IPS DF 4.7 (cell line): ENCODE measurements around the gene FAM89B.

Source experiments
- DNase-seq: peaks from one replicate; pipeline ENCODE4 v3.0.0-alpha.2; 2013; ENCODE audit warnings: low spot score; ENCODE audit errors: extremely low read depth

Gene FAM89B

DNA sequence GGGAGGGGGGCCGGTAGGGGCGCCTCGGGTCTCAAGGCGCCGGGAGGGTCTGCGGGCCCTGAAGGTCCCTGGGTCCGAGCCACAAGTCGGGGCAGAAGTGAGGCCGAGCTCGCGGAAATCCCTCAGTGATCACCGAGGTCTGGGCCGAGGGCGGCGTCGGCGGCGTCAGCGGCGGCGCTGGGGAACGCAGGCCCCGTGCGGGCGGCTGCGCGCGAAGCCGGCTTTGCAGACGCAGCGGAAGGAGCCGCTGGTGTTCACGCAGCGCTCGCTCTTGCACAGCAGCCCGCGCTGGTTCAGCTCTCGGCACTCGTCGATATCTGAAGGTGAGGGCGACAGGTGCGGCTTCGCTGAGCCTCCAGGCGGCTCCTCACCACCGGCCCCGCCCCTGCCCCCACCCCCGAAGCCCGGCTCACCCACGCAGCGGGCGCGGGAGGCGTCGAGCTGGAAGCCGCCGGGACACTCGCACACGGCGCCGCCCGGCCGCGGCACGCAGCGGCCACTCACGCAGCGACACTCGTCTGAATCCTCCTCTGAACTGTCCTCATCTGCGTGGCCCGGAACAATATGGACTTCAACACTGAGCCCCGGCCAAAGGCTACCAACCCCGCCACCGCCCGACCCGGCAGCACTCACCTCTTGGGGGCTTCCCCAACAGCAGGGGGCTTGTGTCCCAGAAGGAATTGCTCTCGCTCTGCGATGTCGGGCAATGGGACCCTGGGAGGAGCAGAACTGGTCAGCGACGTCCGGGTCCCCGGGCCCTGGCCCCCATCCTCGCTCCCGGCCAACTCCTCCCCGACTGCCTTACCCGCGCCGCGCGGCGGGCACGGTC, 33.2 kb upstream of the FAM89B start:
- no peak for DNase-seq

DNA sequence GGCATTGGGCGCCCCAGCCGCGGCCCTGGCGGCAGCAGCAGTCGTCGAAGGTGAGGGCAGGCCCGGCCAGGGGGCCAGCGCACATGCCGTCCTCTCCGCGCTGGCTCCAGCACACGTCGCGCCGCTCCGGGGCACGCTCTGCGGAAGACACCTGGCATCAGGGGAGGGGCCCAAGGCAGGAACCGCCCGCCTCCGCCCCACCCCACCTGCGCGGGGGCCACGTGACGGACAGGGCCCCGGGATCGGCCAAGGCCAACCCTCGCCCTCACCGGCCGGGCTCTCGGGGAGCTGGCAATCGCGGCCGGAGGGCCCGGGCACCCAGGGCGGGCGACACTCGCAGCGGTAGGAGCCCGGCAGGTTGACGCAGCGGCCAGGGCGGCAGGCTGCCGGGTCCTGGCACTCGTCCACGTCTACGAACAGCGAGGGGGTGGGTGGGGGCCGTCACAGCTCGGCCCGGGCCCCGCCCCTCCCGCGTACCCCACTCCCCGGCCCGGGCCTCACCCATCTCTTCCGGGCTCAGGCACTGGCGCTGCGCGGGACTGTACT, 32.5 kb upstream of the FAM89B start:
- DNase-seq: no peak

DNA sequence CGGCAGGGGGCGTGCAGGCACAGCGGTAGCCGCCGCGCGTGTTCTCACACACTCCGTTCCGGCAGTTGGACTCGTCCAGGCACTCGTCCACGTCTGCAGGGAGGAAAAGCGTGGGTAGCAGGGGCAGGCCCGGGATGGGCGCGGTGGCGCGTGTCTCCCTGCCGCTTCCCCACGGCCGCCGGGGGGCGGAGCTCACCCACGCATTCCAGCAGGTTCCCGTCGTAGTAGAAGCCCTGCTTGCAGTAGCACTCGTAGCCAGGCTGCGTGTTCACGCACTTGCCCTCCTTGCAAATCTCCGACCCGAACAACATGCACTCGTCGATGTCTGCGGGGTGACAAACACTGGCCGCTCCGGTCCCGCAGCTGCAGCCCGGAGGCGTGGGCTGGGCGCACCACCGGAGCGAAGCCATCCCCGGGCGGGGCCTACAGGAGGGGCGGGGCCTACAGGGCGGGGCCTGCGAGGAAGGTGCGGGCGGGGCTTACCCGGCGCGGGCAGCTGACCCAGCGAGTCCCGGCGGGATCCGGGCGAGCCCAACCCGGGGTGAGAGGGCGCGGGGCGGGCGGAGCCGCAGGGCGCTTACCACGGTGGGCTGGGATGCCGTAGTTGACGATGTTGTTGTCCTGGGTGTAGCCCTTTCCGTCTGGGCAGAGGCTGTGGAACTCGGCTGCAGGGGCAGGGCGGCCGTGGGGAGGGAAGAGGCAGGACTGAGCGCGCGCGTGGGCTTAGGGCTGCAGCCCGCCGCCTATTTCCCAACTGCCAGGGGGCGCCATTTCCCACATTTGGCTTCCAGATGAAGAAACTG, 31.8 kb upstream of the FAM89B start:
- DNase-seq: no peak

DNA sequence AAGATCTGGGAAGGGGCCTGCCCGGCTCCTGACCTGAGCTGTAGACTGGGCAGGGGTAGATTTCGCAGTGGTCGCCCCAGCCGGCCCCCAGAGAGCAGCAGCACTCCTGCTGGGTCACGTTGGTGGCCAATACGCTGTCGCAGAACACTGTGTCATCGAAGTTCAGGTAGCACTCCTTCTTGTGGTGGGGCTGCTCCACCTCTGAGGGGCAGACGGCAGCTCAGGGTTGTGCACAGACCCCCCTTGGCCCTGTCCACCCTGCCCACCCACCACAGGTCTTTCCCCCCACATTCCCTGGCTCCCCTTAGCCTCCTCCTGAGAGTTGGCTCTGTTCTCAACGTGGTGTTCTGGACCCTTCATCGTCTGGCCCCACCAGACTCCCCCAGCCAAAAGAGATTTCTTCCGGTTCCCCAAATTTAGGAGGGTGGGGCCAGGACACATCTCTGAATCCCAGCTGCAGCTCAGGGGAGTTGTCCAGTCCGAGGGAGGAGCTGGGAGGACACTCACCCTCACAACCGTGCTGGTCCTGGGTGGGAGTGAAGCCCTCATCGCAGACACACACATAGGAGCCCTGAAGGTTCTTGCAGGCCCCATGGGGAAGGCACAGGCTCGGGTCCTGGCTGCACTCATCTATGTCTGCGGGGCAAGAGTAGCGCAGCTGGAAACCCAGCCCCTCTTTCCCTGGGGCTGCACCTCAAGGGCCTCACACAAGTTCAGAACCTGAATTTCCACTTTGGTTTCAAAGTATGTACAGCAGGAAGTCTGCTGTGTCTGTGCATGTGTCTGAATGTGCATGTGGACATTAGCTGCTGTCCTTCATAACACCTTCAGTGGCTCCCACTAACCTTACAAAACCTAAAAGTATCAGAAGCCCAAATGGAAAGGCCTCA, 31.0 kb upstream of the FAM89B start:
- no peak for DNase-seq

DNA sequence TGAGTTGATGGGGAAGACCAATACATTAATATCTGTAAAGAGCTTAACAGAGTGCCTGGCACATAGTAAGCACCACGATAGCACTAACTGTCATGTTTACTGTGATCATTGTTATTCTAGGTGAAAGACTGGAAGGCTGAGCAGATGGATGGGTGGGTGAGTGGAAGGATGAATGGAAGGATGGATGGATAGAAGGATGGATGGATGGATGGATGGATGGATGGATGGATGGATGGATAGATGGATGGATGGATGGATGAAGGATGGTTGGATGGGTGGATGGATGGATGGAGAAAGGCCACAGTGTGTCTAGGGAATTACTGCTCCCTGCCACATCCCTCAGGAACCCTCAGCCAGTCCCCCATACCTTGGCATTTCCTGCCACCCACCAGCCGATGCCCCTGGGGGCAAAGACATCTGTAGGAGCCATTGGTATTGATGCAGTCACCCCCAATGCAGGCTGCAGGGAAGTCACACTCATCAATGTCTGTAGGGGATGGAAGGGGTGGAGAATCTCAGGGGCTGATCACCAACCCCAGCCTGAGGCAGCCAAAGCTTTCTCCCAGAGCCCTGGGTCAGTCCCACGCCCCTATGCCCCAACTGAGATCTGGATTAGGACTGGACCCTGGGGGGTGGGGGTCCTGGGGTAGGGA, 29.5 kb upstream of the FAM89B start:
- no peak for DNase-seq

DNA sequence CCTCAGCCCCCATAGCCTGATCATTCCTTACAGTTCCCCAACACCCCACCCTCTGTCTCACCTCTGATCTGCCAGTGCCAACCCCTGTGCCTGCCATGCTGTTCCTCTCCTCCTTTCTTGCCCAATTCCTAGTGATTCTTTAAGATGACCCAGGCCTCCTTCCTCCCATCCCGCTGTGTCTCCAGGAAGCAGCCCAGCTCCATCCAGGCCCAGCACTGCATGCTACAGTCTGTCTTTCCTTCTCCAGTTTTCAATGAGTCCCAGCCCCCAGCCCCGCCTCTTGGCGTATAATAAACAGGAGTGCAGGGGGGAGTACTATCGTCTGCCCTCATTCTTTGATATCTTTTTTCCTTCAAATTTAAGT, 26.5 kb upstream of the FAM89B start:
- no peak for DNase-seq

DNA sequence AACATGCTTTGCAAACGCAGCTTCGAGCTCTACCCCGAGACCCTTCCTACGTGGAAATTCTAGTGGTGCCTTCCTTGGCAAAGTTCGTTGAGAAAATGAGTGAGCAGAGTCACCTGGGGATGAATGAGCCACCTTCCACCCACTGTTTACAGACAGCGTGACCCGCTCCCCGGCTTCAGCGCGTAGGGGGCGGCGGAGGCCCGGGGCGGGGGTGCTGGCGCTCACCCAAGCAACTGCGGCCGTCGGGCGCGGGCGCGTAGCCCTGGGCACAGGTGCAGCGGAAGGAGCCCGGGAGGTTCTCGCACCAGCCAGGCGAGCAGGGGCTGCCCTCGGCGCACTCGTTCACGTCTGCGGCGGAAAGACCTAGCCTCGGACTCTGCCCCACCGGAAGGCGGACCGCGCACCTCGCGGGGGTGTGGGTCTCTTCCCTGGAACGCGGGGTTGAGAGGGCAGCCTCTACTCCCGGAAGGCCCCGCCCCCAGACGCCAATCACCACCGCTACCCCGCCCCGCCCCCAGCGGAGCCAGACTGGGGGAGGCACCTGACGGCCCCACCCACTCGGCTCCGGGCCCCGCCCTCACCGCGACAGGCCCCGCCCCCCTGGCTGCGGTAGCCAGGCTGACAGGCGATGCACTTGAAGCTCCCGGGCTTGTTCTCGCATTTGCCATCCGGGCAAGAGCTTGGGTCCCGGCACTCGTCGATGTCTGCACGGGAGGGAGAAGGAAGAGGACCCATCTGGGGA, 25.9 kb upstream of the FAM89B start:
- no peak for DNase-seq

DNA sequence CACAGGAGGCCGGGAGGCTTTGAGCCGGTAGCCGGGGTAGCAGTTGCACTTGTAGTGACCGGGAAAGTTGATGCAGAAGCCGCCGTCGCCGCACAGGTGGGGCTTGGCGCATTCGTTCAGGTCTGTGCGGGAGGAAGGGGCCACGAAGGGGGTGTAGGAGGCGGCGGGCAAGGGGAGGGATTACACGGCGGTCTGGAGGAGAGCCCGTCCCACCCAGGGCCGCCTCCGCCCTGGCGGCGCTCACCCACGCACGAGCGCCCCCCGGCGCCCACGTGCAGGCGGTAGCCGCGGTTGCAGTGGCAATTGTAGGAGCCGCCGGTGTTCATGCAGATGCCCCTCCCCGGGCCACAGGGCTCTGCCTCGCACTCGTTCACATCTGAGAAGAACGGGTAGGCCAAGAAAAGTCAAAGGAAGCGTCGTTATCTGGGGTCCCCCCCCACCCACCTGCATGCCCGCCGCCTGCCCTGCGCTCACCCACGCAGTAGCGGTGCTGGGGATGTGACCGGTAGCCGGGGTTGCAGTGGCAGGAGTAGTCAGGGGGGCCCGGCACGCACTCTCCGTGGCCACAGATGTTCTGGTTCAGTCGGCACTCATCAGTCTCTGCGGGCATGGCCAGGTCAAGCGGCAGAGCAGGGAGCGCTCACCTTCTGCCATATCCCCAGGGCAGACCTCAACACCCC, 24.8 kb upstream of the FAM89B start:
- DNase-seq: no peak

DNA sequence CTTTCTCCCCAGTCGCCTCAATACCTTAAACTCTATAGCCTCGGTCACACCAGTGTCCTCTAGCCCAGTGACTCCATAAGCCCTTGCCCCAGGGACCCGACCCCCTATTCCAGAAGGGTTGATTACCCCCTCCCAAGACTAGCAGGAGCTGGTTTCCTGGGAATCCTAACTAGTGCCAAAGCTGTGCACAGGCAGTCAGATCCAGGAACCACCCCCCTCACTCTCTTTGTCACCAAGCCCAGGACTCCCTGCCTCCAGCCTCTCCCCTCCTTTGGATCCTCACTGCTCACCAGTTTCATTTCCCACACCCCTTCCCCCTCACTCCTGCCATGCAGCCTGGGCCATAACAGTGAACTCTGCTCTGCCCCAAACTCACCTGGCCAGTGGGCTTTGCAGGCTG, 23.9 kb upstream of the FAM89B start:
- DNase-seq: no peak

DNA sequence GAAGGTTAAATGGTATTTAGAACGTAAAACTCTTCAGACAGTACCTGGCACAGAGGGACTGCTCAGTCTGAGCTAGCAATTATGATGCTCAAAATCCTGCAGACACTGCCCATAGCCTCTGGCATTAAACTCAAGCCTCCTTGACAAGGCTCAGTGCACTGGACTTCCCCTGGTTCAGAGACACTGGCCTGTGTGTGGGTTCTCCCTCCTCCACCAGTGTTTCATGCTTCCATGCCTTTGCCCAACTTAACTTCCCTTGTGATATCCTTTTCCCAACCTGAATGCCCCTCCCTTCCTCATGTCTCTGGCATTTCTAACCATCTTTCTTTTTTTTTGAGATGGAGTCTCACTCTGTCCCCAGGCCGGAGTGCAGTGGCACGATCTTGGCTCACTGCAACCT, 23.2 kb upstream of the FAM89B start:
- DNase-seq: no peak

DNA sequence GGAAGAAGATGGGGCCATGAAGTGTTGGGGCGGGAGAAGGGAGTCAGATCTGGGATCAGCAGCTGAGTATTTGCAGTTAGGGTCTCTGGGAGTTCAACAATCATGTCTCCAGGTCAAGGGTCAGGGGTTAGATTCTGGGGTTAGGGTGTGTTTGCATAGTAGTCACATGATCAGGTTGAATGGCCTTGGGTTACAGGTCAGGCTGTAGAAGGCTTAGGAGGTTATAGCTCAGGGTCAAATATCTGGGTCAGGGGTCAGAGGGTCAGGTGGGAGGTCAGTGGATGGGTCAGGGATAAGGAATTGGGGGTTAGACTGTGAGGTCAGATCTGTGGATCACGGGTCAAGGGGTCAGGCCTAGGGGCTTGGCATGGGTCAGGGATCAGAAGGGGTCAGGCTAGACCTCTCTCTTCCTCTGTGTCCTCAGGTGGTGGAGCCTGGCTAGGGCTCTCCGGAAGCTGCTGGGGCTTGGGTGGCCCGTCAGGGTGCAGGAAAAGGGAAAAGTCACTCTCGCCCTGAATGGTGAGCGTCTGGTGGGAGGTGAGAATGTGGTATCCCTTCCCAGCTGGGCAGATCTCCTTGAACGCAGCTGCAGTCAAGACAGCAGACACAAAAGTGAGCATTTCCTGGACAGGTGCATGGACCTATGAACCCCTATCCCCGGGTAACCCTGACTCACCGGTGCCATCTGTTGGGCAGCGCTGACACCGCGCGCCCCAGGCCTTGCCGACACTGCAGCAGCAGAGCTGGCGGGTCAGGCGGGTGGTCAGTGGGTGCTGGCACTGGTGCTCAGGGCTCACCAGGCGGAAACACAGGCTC, 20.6 kb upstream of the FAM89B start:
- DNase-seq: no peak

DNA sequence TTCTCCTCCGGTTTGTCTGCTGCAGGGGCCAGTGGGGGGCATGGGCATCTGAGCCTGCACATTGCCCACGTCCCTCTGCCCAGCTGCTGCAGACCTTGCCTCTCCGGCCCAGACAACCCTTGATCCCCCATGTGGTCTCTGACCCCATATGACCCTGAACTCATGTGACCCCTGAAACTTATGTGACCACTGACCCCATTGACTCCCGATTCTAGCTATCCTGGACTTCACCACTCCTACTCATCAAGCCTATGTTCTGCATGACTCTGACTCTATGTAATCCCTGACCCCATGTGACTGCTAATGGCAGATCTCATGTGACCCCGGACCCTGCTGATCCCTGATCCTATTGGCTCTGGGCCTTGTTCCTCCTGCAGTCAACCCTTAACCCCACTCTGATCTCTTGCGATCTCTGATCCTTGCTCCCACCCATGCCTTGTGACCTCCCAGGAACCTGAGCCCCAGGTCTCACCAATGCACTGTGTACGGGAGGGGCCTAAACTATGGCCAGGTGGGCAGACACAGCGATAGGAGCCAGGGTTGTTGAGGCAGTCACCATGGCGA, 19.9 kb upstream of the FAM89B start:
- DNase-seq: no peak

DNA sequence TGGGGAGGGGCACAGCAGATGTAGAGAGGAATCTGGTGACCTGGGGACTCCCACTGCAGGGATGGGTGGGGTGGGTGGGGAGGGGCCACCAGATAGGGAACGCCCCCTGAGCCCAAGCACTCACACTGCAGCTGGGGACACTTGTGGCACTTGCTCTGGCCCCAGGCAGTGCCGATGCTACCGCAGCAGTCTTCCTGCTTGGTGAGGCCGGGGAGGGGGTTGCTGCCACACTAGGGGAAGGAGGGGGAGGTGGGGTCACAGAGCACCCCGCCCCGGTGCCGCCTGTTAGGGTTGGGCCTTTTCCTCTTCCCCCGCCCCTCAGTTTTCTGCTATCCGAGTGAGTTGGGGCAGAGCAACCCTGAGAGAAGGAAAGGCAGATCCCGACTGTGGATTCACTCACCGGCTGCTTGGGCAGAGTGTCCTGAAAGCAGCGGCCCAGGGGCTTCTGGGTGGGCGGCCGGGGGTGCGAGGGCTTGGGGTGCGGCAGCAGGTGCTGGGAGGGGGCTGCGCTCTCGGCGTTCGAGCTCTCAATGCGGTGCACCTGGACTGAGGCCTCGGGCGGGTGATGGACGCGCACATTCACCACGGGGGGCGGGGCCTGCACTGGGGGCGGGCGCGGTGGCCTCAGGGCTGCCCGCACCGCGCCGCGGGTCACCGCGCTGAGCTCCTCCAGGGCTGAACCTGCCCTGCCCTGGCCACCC, 18.9 kb upstream of the FAM89B start:
- no peak for DNase-seq

DNA sequence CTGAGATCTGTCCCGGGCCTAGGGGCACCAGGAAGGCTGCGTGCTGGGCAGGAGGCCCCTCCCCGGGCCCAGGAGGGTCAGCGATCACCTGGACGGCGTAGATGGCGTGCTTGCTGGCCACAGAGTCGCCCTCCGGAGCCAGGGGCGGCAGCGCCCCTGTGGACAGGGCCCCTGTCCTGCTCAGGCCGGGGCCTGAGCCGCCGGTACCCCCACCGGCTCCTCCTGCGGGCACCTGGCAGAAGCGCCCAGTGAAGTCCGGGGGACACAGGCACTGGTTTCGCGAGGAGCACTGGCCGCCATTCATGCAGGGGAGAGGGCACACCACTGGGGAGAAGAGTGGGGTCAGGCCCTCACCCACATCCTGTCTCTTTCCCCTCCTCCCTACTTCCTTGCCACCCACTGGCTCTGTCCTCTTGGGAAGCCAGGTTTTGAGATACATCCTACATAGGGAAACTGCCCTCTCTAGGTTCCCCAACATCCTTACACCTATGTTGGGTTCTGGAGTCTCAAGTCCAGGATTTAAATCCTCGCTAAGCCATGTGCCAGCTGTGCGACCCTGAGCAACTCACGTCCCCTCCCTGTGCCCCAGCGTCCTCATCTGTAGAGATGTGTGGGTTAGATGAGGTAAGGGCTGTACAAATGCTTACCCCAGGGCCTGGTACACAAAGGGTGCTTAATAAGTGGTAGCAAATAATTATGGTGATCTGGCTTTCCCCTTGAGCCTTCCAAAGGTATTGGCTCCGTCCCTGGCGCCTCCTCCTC, 18.1 kb upstream of the FAM89B start:
- DNase-seq: no peak

DNA sequence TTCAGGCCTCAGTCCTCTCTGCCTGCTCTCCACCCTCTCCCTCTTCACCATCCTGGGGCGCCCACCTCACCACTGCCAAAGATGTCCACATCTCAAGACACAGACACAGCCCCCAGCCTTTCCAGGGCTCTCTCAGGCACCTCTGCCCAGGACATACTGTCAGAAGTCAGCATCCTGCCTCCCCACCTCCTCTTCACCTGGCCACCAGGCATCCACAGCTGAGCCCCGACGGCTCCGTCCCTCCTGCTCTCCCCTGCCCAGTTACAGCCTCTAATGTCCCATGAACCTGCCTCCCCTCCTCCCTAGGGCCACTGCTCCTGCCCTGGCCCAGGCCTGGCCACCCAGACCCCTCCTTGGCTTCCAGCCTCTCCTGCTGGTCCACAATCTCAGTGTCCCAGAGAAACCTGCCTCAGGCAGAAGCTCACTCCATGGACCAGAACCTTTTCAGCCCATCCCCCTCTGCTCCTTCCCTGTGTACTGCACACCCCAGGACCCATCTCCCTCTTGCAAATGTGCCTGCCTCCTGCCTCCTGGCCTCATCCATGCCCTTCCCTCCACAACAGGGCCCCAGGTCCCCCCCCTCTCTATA, 17.4 kb upstream of the FAM89B start:
- no peak for DNase-seq

DNA sequence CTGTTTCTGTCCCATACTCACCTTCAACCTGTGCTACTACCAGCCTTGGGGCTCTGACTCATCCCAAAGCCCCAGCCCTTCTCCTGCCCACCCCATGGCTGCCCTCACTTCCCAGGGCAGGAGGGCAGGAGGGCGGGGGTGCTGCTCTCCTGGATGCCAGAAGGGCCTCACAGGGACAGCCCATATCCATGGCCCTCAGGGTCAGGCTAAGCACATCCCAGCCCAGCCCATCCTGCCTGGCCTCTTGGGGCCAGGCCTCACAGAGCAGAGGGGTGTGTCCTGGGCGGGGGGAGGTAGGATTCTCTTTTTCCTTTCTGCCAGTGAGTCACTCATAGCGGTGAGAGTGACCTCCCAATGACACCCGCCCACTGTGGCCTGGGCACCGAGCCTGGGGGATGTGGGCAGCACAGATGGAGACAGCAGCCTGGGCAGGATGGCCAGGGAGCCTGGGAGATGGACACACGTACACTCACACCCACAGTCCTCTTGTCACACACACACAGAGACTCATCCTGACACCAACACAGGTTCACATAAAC, 16.6 kb upstream of the FAM89B start:
- DNase-seq: no peak
